ENCODE measurements around the gene ENPP6. TPM values are rescaled to one million over a fixed set of nuclear protein-coding genes. Genes with fewer than 3 reads are reported as not detected.

Gene ENPP6
- total and polyA plus RNA-seq, 2 of the 13 experiments (the other 11 are each of a cell fraction or from before 2014, with no cell fraction given), result not detected

DNA sequence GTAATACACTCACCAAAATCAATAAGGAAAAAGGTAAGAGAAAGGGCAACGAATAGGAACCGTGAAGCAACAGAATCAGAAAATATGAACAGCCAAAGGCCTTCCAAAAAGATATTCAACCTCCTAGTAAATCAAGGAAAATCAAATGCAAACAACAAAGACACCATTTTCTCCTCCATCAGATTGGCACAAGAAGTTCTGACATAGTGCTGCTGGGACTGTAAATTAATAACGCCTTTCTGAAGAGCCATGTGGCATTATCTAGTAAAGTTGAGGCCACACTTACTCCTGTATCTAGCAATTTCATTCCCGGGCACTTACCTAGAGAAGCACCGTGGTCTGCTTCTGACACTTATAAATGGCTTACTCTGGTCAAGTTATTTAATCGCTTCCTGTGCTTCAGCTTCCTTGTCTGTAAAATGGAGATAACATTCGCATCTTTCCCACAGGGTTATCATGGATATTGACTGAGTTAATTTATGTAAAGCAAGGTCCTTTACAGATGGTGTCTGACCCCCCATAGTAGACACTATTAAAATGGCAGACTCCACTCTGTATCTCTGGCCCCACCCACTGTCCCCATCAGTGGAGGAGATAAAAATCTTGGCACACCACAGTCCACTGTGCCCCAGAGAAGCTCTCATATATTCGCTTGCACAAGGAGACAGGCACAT lies 20.5 kb upstream of the ENPP6 start:
- H4K20me1 ChIP-seq (ENCODE audit: insufficient read depth, low read length), result no peaks in the 10 kb centered on the region
- no TSS peak for BruUV-seq (replicated peaks)
- no peak for TF ChIP-seq ZNF547 (CRISPR knock-in tag; IDR thresholded peaks at IDR 0.05)
- TF ChIP-seq, protein P1, sequence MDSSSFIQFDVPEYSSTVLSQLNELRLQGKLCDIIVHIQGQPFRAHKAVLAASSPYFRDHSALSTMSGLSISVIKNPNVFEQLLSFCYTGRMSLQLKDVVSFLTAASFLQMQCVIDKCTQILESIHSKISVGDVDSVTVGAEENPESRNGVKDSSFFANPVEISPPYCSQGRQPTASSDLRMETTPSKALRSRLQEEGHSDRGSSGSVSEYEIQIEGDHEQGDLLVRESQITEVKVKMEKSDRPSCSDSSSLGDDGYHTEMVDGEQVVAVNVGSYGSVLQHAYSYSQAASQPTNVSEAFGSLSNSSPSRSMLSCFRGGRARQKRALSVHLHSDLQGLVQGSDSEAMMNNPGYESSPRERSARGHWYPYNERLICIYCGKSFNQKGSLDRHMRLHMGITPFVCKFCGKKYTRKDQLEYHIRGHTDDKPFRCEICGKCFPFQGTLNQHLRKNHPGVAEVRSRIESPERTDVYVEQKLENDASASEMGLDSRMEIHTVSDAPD (CRISPR knock-in tag; IDR thresholded peaks at IDR 0.05), result no peak
- TF ChIP-seq ZNF121 (CRISPR knock-in tag; IDR thresholded peaks at IDR 0.05), result no peak
- TF ChIP-seq PHF20 (CRISPR knock-in tag; IDR thresholded peaks at IDR 0.05), result no peak
- TF ChIP-seq CCDC6 (CRISPR knock-in tag; IDR thresholded peaks at IDR 0.05), result no peak
- no peak for TF ChIP-seq JARID2 (CRISPR knock-in tag; IDR thresholded peaks at IDR 0.05; ENCODE audit: insufficient replicate concordance)
- no peak for TF ChIP-seq ZNF737 (CRISPR knock-in tag; IDR thresholded peaks at IDR 0.05; ENCODE audit: borderline replicate concordance)
- no peak for TF ChIP-seq U2AF2 (IDR thresholded peaks at IDR 0.05; ENCODE audit: low read depth, low read length)
- TF ChIP-seq MEF2D (CRISPR knock-in tag; IDR thresholded peaks at IDR 0.05), result no peak
- H3K4me1 ChIP-seq (ENCODE audit: insufficient read depth, low read length), result no peaks in the 10 kb centered on the region
- H3K79me2 ChIP-seq (ENCODE audit: insufficient read depth, low read length), result no peaks in the 10 kb centered on the region
- H3K9me3 ChIP-seq (ENCODE audit: low read length), result no peaks in the 10 kb centered on the region
- ChIA-PET CTCF (ENCODE audit: low intra/inter-chr PET ratio, low total read pairs) (no interaction called here), POLR2A (no interaction called here)
- no peaks in the 10 kb centered on the region for H3K36me3 ChIP-seq (replicated peaks in 1 of 2; ENCODE audit: control insufficient read depth in 1 of 2, insufficient read depth in 2 of 2, low read length in 2 of 2)
- in situ Hi-C loops (cut with HindIII; ENCODE audit: extremely low pct_ligation_motif_present, low pct_unique_long_range_greater_than_20kb), result no loop called here
- no peak overlapping the region for H3K27ac ChIP-seq (ENCODE audit: extremely low read length, insufficient read depth, low read length)
- H3K27me3 ChIP-seq (ENCODE audit: control insufficient read depth in 1 of 2, insufficient read depth in 2 of 2, low read length in 2 of 2), result peaks cover 0 to 7% of the 10 kb centered on the region in 2 experiments; a peak in 1 of 5 replicates
- no peak for DNase-seq (ENCODE audit: low spot score)
- H2AFZ ChIP-seq (ENCODE audit: low read length), result no peak overlapping the region
- no peak for FAIRE-seq
- H3K4me3 ChIP-seq (replicated peaks in 1 of 3; ENCODE audit: insufficient read depth in 1 of 3, low read depth in 2 of 3, low read length in 3 of 3), result no peak overlapping the region
- intact Hi-C loops (cut with micrococcal nuclease; ENCODE audit: unreplicated experiment), result no loop called here
- no peak for ATAC-seq
- no peak overlapping the region for H3K4me2 ChIP-seq (ENCODE audit: low read depth, low read length)
- no peak overlapping the region for H3K9ac ChIP-seq (ENCODE audit: insufficient read depth, low read depth, low read length)
- WGBS (ENCODE audit: low lambda C conversion rate), result 44% methylated on average over 8 of the region's 8 CpGs

Data from HepG2 (cell line).